ENCODE data around the gene ACOX2. TPM values are rescaled to one million over a fixed set of nuclear protein-coding genes. Genes with fewer than 3 reads are reported as not detected.
A peak's percentile ranks its signal among the peaks of the same experiment; 100 is the strongest.

Gene ACOX2
- total RNA-seq, 1 experiment from 2014 or later: 14.4 TPM

DNA sequence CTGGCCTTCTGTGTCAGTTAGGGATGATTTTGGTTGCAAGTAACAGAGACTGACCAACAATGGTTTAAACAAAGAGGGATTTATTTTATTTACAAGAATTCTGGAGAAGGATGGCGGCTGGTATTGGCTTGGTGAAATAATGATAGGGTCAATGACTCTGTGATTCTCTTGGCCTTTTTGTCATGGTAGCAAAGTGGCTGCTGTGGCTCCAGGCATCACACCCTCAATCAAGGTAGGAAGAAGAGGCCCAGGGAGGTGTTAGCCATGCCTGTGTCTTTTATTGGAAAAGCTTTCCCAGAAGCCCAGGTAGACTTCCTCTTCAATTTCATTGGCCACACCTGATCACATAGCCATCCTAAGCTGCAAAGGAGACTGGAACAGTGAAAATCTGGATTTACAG, 27.1 kb upstream of the ACOX2 start:
- TF ChIP-seq, protein P1, sequence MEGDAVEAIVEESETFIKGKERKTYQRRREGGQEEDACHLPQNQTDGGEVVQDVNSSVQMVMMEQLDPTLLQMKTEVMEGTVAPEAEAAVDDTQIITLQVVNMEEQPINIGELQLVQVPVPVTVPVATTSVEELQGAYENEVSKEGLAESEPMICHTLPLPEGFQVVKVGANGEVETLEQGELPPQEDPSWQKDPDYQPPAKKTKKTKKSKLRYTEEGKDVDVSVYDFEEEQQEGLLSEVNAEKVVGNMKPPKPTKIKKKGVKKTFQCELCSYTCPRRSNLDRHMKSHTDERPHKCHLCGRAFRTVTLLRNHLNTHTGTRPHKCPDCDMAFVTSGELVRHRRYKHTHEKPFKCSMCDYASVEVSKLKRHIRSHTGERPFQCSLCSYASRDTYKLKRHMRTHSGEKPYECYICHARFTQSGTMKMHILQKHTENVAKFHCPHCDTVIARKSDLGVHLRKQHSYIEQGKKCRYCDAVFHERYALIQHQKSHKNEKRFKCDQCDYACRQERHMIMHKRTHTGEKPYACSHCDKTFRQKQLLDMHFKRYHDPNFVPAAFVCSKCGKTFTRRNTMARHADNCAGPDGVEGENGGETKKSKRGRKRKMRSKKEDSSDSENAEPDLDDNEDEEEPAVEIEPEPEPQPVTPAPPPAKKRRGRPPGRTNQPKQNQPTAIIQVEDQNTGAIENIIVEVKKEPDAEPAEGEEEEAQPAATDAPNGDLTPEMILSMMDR (IDR thresholded peaks at IDR 0.05; ENCODE audit: unreplicated experiment): no peak
- no peaks in the 10 kb centered on the region for H3K27me3 Mint-ChIP-seq (ENCODE audit: insufficient read depth, unreplicated experiment)
- ChIA-PET POLR2A (no interaction called here), CTCF (interaction anchor here (1.4 to 16.1 kb wide), 3 partner anchors 8 to 64 kb away, joined by 3 to 358 read pairs (median 5); no protein-coding TSS in a partner anchor)
- H3K36me3 Mint-ChIP-seq (ENCODE audit: insufficient read depth, unreplicated experiment): no peaks in the 10 kb centered on the region
- intact Hi-C loops (cut with micrococcal nuclease): no loop called here
- H3K9me3 Mint-ChIP-seq (ENCODE audit: unreplicated experiment): no peaks in the 10 kb centered on the region
- no peak for DNase-seq (ENCODE audit: unreplicated experiment)
- peaks cover 24% of the 10 kb centered on the region for H3K4me1 Mint-ChIP-seq (ENCODE audit: insufficient read depth, unreplicated experiment)
- no TSS peak for BruUV-seq (replicated peaks)
- H3K4me3 Mint-ChIP-seq (ENCODE audit: unreplicated experiment): no peak overlapping the region
- no peak overlapping the region for H3K27ac Mint-ChIP-seq (ENCODE audit: low read depth, unreplicated experiment)

DNA sequence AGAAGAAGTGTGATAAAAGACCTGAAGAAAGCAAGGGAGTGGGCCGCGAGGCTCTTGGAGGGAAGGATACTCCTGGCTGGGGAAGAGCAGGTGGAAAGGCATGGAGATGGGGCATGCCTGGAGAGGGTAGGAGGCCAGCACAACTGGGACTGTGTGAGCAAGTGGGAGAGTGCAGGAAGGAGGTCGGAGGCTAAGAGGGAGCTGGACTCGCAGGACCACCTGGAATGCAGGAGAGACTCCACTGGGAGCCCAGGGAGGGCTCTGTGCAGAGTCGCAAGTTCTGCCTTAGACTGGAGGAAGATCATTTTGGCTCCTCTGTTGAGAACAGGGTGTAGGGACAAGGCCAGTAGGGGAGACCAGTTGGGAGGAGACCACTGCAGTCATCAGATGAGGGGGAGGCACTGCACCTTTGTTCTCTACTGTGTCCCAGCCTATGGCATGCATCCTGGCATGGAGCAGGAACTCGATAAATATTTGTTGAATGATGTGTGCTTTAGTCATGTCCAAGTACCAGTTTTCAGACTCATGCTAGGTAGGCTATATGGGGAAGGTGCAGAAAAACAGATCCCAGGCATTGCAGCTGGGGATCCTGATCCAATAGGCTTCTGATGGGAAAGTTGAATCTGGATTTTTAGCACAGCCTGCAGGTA, 26.5 kb upstream of the ACOX2 start:
- no peaks in the 10 kb centered on the region for H3K36me3 Mint-ChIP-seq (ENCODE audit: insufficient read depth, unreplicated experiment)
- intact Hi-C loops (cut with micrococcal nuclease): no loop called here
- peak overlapping the region; percentile 8 for H3K27ac Mint-ChIP-seq (ENCODE audit: low read depth, unreplicated experiment)
- peaks cover 20% of the 10 kb centered on the region for H3K4me1 Mint-ChIP-seq (ENCODE audit: insufficient read depth, unreplicated experiment)
- ChIA-PET POLR2A (no interaction called here), CTCF (interaction anchor here (1.4 to 16.1 kb wide), 3 partner anchors 8 to 64 kb away, joined by 3 to 358 read pairs (median 5); no protein-coding TSS in a partner anchor)
- DNase-seq (ENCODE audit: unreplicated experiment): no peak
- no peak overlapping the region for H3K4me3 Mint-ChIP-seq (ENCODE audit: unreplicated experiment)
- H3K9me3 Mint-ChIP-seq (ENCODE audit: unreplicated experiment): no peaks in the 10 kb centered on the region
- no peaks in the 10 kb centered on the region for H3K27me3 Mint-ChIP-seq (ENCODE audit: insufficient read depth, unreplicated experiment)
- no TSS peak for BruUV-seq (replicated peaks)
- TF ChIP-seq, protein P1 (IDR thresholded peaks at IDR 0.05; ENCODE audit: unreplicated experiment): no peak

DNA sequence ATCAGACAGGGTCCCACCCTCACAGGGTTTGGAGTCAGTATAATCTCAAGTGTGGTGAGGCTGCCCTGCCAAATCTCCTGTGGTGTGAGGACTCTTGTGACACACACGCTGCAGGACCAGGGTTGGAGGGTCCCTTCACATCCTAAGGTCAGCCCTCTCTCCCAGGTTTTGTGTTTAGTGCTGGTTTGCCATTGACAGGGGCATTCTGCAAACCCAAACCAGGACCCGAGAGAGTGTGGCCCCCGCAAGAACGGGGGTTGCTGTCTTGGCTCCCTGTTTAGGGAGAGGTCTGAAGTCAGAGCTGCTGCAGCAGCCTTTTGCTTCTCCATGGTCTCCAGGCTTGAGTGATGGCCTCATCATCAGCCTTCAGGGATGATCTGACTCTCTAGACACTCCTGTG, 25.5 kb upstream of the ACOX2 start:
- ChIA-PET POLR2A (no interaction called here), CTCF (no interaction called here)
- TF ChIP-seq, protein P1 (IDR thresholded peaks at IDR 0.05; ENCODE audit: unreplicated experiment): no peak
- no peak overlapping the region for H3K4me3 Mint-ChIP-seq (ENCODE audit: unreplicated experiment)
- H3K9me3 Mint-ChIP-seq (ENCODE audit: unreplicated experiment): no peaks in the 10 kb centered on the region
- H3K27ac Mint-ChIP-seq (ENCODE audit: low read depth, unreplicated experiment): no peak overlapping the region
- intact Hi-C loops (cut with micrococcal nuclease): no loop called here
- H3K36me3 Mint-ChIP-seq (ENCODE audit: insufficient read depth, unreplicated experiment): no peaks in the 10 kb centered on the region
- no peak for DNase-seq (ENCODE audit: unreplicated experiment)
- BruUV-seq (replicated peaks): no TSS peak
- H3K27me3 Mint-ChIP-seq (ENCODE audit: insufficient read depth, unreplicated experiment): no peaks in the 10 kb centered on the region
- peaks cover 20% of the 10 kb centered on the region for H3K4me1 Mint-ChIP-seq (ENCODE audit: insufficient read depth, unreplicated experiment)

DNA sequence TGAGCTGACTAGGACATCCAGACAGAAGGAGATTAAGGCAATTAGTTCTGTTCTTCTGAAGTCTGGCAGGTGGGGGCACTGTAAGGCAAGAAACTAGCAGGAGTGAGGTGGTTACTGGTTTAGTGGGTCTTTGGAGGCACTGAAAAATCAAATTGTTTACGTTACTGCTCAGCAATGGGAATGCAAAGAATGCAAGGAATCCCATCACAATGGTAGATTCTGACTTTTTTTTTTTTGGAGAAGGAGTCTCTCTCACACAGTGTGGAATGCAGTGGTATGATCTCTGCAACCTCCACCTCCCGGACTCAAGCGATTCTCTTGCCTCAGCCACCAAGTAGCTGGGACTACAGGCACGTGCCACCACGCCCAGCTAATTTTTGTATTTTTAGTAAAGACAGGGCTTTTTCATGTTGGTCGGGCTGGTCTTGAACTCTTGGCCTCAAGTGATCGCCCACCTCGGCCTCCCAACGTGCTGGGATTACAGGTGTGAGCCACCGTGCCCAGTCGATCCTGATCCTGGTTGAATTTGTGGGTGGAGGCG, 23.9 kb upstream of the ACOX2 start:
- ChIA-PET POLR2A (interaction anchor here (0.6 kb wide), 1 partner anchor 59 kb away, joined by 3 read pairs; no protein-coding TSS in a partner anchor), CTCF (interaction anchor here (0.6 to 3.9 kb wide), 5 partner anchors 8 to 1290 kb away, joined by 3 to 23 read pairs (median 4); partner anchors contain the start of gene FAM107A)
- Mint-ChIP-seq H3K4me1 (ENCODE audit: insufficient read depth, unreplicated experiment) (peaks cover 20% of the 10 kb centered on the region), H3K9me3 (ENCODE audit: unreplicated experiment) (no peaks in the 10 kb centered on the region), H3K36me3 (ENCODE audit: insufficient read depth, unreplicated experiment) (no peaks in the 10 kb centered on the region), H3K4me3 (ENCODE audit: unreplicated experiment) (no peak overlapping the region), H3K27ac (ENCODE audit: low read depth, unreplicated experiment) (no peak overlapping the region), H3K27me3 (ENCODE audit: insufficient read depth, unreplicated experiment) (peaks cover 4% of the 10 kb centered on the region)
- TF ChIP-seq, protein P1 (IDR thresholded peaks at IDR 0.05; ENCODE audit: unreplicated experiment): peak; percentile 11
- DNase-seq (ENCODE audit: unreplicated experiment): peak; percentile 67
- no TSS peak for BruUV-seq (replicated peaks)
- intact Hi-C loops (cut with micrococcal nuclease): loop anchor here (2.0 kb wide), 1 partner anchor 70 kb away; no protein-coding TSS in a partner anchor

Measured in MCF 10A (cell line).